RWPE2 (cell line): ENCODE data around the gene ANKRD35.

ENCODE experiments used
- ATAC-seq: fragments of 200-7000 bp; cut with Tn5 transposase; 3 replicates; pipeline ENCODE4 v1.9.1; 2021; ENCODE audit warnings: low read depth
- DNase-seq: peaks from one replicate; pipeline ENCODE4 v3.0.0-alpha.2; 2020; ENCODE audit warnings: low spot score
- H3K27ac ChIP-seq: fragments of 450-650 bp; 2 replicates; pipeline ENCODE4 v1.5.1; 2017; ENCODE audit warnings: mild to moderate bottlenecking; ENCODE audit not compliant: poor library complexity, severe bottlenecking
- H3K27me3 ChIP-seq: fragments of 250-450 bp; sonication (Bioruptor Pico); 2 replicates; pipeline ENCODE4 v1.5.1; 2021; ENCODE audit warnings: mild to moderate bottlenecking, moderate library complexity; ENCODE audit not compliant: insufficient read depth, poor library complexity, severe bottlenecking
- H3K36me3 ChIP-seq: fragments of 250-450 bp; sonication (Bioruptor Pico); 2 replicates; pipeline ENCODE4 v1.5.1; 2020; ENCODE audit warnings: low read depth, mild to moderate bottlenecking, moderate library complexity
- H3K4me1 ChIP-seq: fragments of 250-450 bp; sonication (Bioruptor Pico); 2 replicates; pipeline ENCODE4 v1.5.1; 2021; ENCODE audit warnings: mild to moderate bottlenecking, moderate library complexity; ENCODE audit not compliant: insufficient read depth, poor library complexity, severe bottlenecking
- H3K4me3 ChIP-seq: fragments of 250-450 bp; sonication (Bioruptor Pico); 2 replicates; pipeline ENCODE4 v1.5.1; 2021; ENCODE audit warnings: mild to moderate bottlenecking, moderate library complexity; ENCODE audit not compliant: severe bottlenecking
- H3K9me3 ChIP-seq: fragments of 250-450 bp; sonication (Bioruptor Pico); 2 replicates; pipeline ENCODE4 v1.5.1; 2021; ENCODE audit warnings: mild to moderate bottlenecking, moderate library complexity; ENCODE audit not compliant: severe bottlenecking
- CTCF ChIP-seq: fragments of 450-650 bp; IDR thresholded peaks from one replicate; pipeline ENCODE4 v1.5.1; 2017; ENCODE audit warnings: mild to moderate bottlenecking, moderate library complexity; ENCODE audit not compliant: poor library complexity, severe bottlenecking

Gene ANKRD35

GRCh38 chr1:145887631-145888030 lies 2.0 kb upstream of the ANKRD35 start:
- ATAC-seq (no peak), DNase-seq (no peak)
- no peak overlapping the region for H3K4me3 ChIP-seq
- H3K27me3 ChIP-seq, result no peaks in the 10 kb centered on the region
- no peak overlapping the region for H3K27ac ChIP-seq
- no peak for TF ChIP-seq CTCF
- H3K9me3 ChIP-seq, result no peaks in the 10 kb centered on the region
- no peaks in the 10 kb centered on the region for H3K36me3 ChIP-seq
- H3K4me1 ChIP-seq, result peaks cover 20% of the 10 kb centered on the region

- no peak for DNase-seq
- H3K9me3 ChIP-seq, result no peaks in the 10 kb centered on the region
- H3K4me3 ChIP-seq, result no peak overlapping the region
- H3K36me3 ChIP-seq, result no peaks in the 10 kb centered on the region
- TF ChIP-seq CTCF, result no peak
- no peak overlapping the region for H3K27ac ChIP-seq
- H3K27me3 ChIP-seq, result no peaks in the 10 kb centered on the region
- H3K4me1 ChIP-seq, result peaks cover 15% of the 10 kb centered on the region
- no peak for ATAC-seq
These were observed 1.1 kb upstream of the ANKRD35 start for GRCh38 chr1:145886816-145887215.

- H3K27ac ChIP-seq, result no peak overlapping the region
- no peaks in the 10 kb centered on the region for H3K9me3 ChIP-seq
- peak overlapping the region; percentile 61 for H3K4me3 ChIP-seq
- TF ChIP-seq CTCF, result no peak
- no peaks in the 10 kb centered on the region for H3K36me3 ChIP-seq
- no peak; the same call in 2 of the 3 replicates for ATAC-seq
- H3K4me1 ChIP-seq, result peaks cover 11% of the 10 kb centered on the region
- DNase-seq, result no peak
- H3K27me3 ChIP-seq, result no peaks in the 10 kb centered on the region
These were observed 724 bp upstream of the ANKRD35 start for GRCh38 chr1:145886390-145886789.

GRCh38 chr1:145884675-145885074 lies 991 bp downstream of the ANKRD35 start:
- TF ChIP-seq CTCF, result no peak
- H3K4me3 ChIP-seq, result no peak overlapping the region
- DNase-seq (no peak), ATAC-seq (no peak)
- H3K9me3 ChIP-seq, result no peaks in the 10 kb centered on the region
- no peak overlapping the region for H3K27ac ChIP-seq
- H3K4me1 ChIP-seq, result peaks cover under 1% of the 10 kb centered on the region
- no peaks in the 10 kb centered on the region for H3K36me3 ChIP-seq
- H3K27me3 ChIP-seq, result no peaks in the 10 kb centered on the region

- H3K4me3 ChIP-seq, result no peak overlapping the region
- no peak overlapping the region for H3K27ac ChIP-seq
- peaks cover 6% of the 10 kb centered on the region for H3K4me1 ChIP-seq
- ATAC-seq (no peak), DNase-seq (no peak)
- H3K27me3 ChIP-seq, result no peaks in the 10 kb centered on the region
- no peaks in the 10 kb centered on the region for H3K36me3 ChIP-seq
- no peak for TF ChIP-seq CTCF
- H3K9me3 ChIP-seq, result no peaks in the 10 kb centered on the region
These were observed 5.9 kb downstream of the ANKRD35 start for GRCh38 chr1:145879775-145880174.
